HEK293 (cell line): Measurements from ENCODE around the gene SH3RF1.

Source experiments
- CTCF ChIA-PET: fragments of 350-600 bp; formaldehyde crosslinking; extraction: SDS; loops from one replicate; lab custom pipeline; 2021; ENCODE audit warnings: antibody characterized with exemption; lab: Yijun Ruan, JAX
- POLR2A ChIA-PET: fragments of 300-600 bp; formaldehyde crosslinking; extraction: SDS; loops from one replicate; lab custom pipeline; 2020; ENCODE audit warnings: antibody characterized with exemption, inconsistent platforms; lab: Yijun Ruan, JAX
- H3K27ac ChIP-seq: fragments of 200-500 bp; sonication (Bioruptor generic); 2 replicates; pipeline ENCODE4 v1.5.1; 2014; ENCODE audit warnings: low read depth, low read length, control low read depth, inconsistent platforms; ENCODE audit errors: extremely low read depth
- H3K36me3 ChIP-seq, 2 experiments: fragments of 200-500 bp in 1 of 2; sonication (Bioruptor generic) in 1 of 2; 1 replicate in 1 of 2; 2 replicates in 1 of 2; pipeline ENCODE4 v1.5.1; 2014 to 2017; ENCODE audit warnings: inconsistent platforms in 2 of 2, low read length in 2 of 2; ENCODE audit not compliant: control insufficient read depth in 2 of 2, insufficient read depth in 1 of 2
- H3K4me1 ChIP-seq: fragments of 200-500 bp; sonication (Bioruptor generic); 2 replicates; pipeline ENCODE4 v1.5.1; 2014; ENCODE audit warnings: mild to moderate bottlenecking, low read length, inconsistent platforms; ENCODE audit not compliant: control insufficient read depth, insufficient read depth
- H3K4me3 ChIP-seq: 2 replicates; pipeline ENCODE4 v1.5.1; 2011; ENCODE audit warnings: low read depth, mild to moderate bottlenecking, control low read depth, low read length, moderate library complexity
- H3K9me3 ChIP-seq: fragments of 200-500 bp; sonication (Bioruptor generic); 2 replicates; pipeline ENCODE4 v1.5.1; 2014; ENCODE audit warnings: low read depth, low read length, inconsistent platforms; ENCODE audit not compliant: control insufficient read depth, insufficient read depth
- KLF16 ChIP-seq: fragments of 450-650 bp; formaldehyde crosslinking; IDR thresholded peaks from 2 replicates; pipeline ENCODE4 v1.5.1; 2017; ENCODE audit warnings: missing biosample characterization, missing genetic modification characterization
- PRDM1 ChIP-seq: fragments of 450-650 bp; formaldehyde crosslinking; IDR thresholded peaks from 2 replicates; pipeline ENCODE4; 2016; ENCODE audit warnings: missing biosample characterization, missing genetic modification characterization
- ZBTB7A ChIP-seq: fragments of 450-650 bp; formaldehyde crosslinking; IDR thresholded peaks from 2 replicates; pipeline ENCODE4 v1.5.1; 2016; ENCODE audit warnings: low read depth, missing biosample characterization, missing genetic modification characterization
- ZIC2 ChIP-seq: fragments of 450-650 bp; formaldehyde crosslinking; IDR thresholded peaks from 2 replicates; pipeline ENCODE4 v1.5.1; 2016; ENCODE audit warnings: missing biosample characterization, missing genetic modification characterization
- ZNF10 ChIP-seq: fragments of 450-650 bp; formaldehyde crosslinking; IDR thresholded peaks from 2 replicates; pipeline ENCODE4 v1.5.1; 2017; ENCODE audit warnings: missing biosample characterization, missing genetic modification characterization
- ZNF114 ChIP-seq: fragments of 450-650 bp; formaldehyde crosslinking; IDR thresholded peaks from 2 replicates; pipeline ENCODE4 v1.5.0; 2017; ENCODE audit warnings: missing biosample characterization, missing genetic modification characterization
- ZNF140 ChIP-seq: fragments of 450-650 bp; formaldehyde crosslinking; IDR thresholded peaks from 2 replicates; pipeline ENCODE4 v1.5.1; 2016; ENCODE audit warnings: missing biosample characterization, missing genetic modification characterization
- ZNF155 ChIP-seq: fragments of 450-650 bp; formaldehyde crosslinking; IDR thresholded peaks from 2 replicates; pipeline ENCODE4 v1.5.1; 2016; ENCODE audit warnings: missing biosample characterization, missing genetic modification characterization
- ZNF2 ChIP-seq: fragments of 450-650 bp; formaldehyde crosslinking; IDR thresholded peaks from 2 replicates; pipeline ENCODE4 v1.5.1; 2016; ENCODE audit warnings: missing biosample characterization, missing genetic modification characterization
- ZNF214 ChIP-seq: fragments of 450-650 bp; formaldehyde crosslinking; IDR thresholded peaks from 2 replicates; pipeline ENCODE4 v1.5.1; 2017; ENCODE audit warnings: missing biosample characterization, mild to moderate bottlenecking, missing genetic modification characterization, borderline replicate concordance
- ZNF221 ChIP-seq: fragments of 450-650 bp; formaldehyde crosslinking; IDR thresholded peaks from 2 replicates; pipeline ENCODE4 v1.5.1; 2017; ENCODE audit warnings: missing biosample characterization, missing genetic modification characterization, borderline replicate concordance
- ZNF302 ChIP-seq: fragments of 450-650 bp; formaldehyde crosslinking; IDR thresholded peaks from 2 replicates; pipeline ENCODE4 v1.5.1; 2016; ENCODE audit warnings: missing biosample characterization, missing genetic modification characterization, low read depth
- ZNF311 ChIP-seq: fragments of 450-650 bp; formaldehyde crosslinking; IDR thresholded peaks from 2 replicates; pipeline ENCODE4 v1.5.1; 2017; ENCODE audit warnings: missing biosample characterization, missing genetic modification characterization, borderline replicate concordance
- ZNF324 ChIP-seq: fragments of 450-650 bp; formaldehyde crosslinking; IDR thresholded peaks from 2 replicates; pipeline ENCODE4 v1.5.1; 2016; ENCODE audit warnings: missing biosample characterization, missing genetic modification characterization
- ZNF585B ChIP-seq: fragments of 450-650 bp; formaldehyde crosslinking; IDR thresholded peaks from 2 replicates; pipeline ENCODE4 v1.5.1; 2016; ENCODE audit warnings: missing biosample characterization, missing genetic modification characterization
- ZNF629 ChIP-seq: fragments of 450-650 bp; formaldehyde crosslinking; IDR thresholded peaks from 2 replicates; pipeline ENCODE4 v1.5.1; 2017; ENCODE audit warnings: missing biosample characterization, missing genetic modification characterization
- ZNF654 ChIP-seq: fragments of 450-650 bp; formaldehyde crosslinking; IDR thresholded peaks from 2 replicates; pipeline ENCODE4 v1.5.1; 2016; ENCODE audit warnings: low read depth, missing biosample characterization, missing genetic modification characterization
- ZNF768 ChIP-seq: fragments of 450-650 bp; formaldehyde crosslinking; IDR thresholded peaks from 2 replicates; pipeline ENCODE4 v1.5.1; 2018; ENCODE audit warnings: missing biosample characterization, mild to moderate bottlenecking, missing genetic modification characterization
- TF ChIP-seq, protein P1 (sequence below): fragments of 450-650 bp; formaldehyde crosslinking; IDR thresholded peaks from 2 replicates; pipeline ENCODE4 v1.5.1; 2017; ENCODE audit warnings: missing biosample characterization, missing genetic modification characterization
- TF ChIP-seq, protein P2 (sequence below): fragments of 450-650 bp; formaldehyde crosslinking; IDR thresholded peaks from 2 replicates; pipeline ENCODE4 v1.5.1; 2017; ENCODE audit warnings: missing biosample characterization, missing genetic modification characterization
- TF ChIP-seq, protein P3 (sequence below): fragments of 450-650 bp; formaldehyde crosslinking; IDR thresholded peaks from 2 replicates; pipeline ENCODE4 v1.5.1; 2016; ENCODE audit warnings: missing biosample characterization, missing genetic modification characterization

SH3RF1 gene

DNA sequence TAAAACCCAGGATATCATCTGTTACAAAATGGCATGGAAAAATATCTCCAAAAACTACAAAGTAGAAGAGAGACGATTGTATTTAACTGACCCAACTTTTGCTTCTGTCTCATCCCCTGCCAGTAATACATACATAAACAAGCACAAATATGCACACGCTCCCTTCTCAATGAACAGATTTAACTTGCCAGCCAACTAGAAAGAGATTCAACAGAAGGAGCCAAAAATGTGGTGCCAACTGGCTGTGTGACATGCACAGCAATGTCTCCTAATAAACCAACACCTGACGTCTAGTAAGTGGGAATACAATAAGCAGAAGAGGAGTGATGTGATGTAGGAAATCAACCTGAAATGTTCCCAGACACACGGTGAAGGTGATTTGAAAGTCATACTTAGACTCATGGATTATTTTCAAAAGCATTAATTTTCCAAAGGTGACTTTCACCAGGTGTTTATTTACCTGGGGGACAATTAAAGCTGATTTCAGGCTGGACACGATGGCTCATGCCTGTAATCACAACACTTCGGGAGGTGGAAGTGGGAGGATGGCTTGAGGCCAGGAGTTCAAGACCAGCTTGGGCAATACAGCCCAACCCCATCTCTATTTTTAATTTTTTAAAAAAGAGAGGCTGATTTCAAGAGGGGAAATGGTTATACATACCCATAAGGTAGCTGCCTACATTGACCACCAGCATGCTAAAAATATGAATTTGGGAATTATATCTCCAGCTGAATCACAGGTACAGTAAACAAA, 33.7 kb downstream of the SH3RF1 start:
- H3K36me3 ChIP-seq = no peaks in the 10 kb centered on the region
- H3K4me3 ChIP-seq = no peak overlapping the region
- no peaks in the 10 kb centered on the region for H3K9me3 ChIP-seq
- H3K4me1 ChIP-seq = no peaks in the 10 kb centered on the region; the same call in 1 of the 2 replicates
- TF ChIP-seq PRDM1 (tag by site-specific recombination) = no peak
- TF ChIP-seq ZIC2 (tag by site-specific recombination) = no peak
- no peak for TF ChIP-seq ZNF585B
- no peak for TF ChIP-seq ZNF140 (tag by site-specific recombination)
- no peak for TF ChIP-seq ZNF324 (tag by site-specific recombination)
- no peak for TF ChIP-seq KLF16
- TF ChIP-seq, protein P1, sequence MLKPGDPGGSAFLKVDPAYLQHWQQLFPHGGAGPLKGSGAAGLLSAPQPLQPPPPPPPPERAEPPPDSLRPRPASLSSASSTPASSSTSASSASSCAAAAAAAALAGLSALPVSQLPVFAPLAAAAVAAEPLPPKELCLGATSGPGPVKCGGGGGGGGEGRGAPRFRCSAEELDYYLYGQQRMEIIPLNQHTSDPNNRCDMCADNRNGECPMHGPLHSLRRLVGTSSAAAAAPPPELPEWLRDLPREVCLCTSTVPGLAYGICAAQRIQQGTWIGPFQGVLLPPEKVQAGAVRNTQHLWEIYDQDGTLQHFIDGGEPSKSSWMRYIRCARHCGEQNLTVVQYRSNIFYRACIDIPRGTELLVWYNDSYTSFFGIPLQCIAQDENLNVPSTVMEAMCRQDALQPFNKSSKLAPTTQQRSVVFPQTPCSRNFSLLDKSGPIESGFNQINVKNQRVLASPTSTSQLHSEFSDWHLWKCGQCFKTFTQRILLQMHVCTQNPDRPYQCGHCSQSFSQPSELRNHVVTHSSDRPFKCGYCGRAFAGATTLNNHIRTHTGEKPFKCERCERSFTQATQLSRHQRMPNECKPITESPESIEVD (tag by site-specific recombination) = no peak
- no peak for TF ChIP-seq ZNF302
- TF ChIP-seq ZNF221 (tag by site-specific recombination) = no peak
- no peak for TF ChIP-seq ZNF629 (tag by site-specific recombination)
- TF ChIP-seq ZNF214 = no peak
- no peak for TF ChIP-seq ZNF10 (tag by site-specific recombination)
- TF ChIP-seq, protein P2, sequence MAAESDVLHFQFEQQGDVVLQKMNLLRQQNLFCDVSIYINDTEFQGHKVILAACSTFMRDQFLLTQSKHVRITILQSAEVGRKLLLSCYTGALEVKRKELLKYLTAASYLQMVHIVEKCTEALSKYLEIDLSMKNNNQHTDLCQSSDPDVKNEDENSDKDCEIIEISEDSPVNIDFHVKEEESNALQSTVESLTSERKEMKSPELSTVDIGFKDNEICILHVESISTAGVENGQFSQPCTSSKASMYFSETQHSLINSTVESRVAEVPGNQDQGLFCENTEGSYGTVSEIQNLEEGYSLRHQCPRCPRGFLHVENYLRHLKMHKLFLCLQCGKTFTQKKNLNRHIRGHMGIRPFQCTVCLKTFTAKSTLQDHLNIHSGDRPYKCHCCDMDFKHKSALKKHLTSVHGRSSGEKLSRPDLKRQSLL = no peak
- POLR2A ChIA-PET = no interaction called here
- no peak overlapping the region for H3K27ac ChIP-seq
- CTCF ChIA-PET = interaction anchor here (0.6 to 0.7 kb wide), 2 partner anchors 33 to 63 kb away, joined by 3 read pairs; no protein-coding TSS in a partner anchor

DNA sequence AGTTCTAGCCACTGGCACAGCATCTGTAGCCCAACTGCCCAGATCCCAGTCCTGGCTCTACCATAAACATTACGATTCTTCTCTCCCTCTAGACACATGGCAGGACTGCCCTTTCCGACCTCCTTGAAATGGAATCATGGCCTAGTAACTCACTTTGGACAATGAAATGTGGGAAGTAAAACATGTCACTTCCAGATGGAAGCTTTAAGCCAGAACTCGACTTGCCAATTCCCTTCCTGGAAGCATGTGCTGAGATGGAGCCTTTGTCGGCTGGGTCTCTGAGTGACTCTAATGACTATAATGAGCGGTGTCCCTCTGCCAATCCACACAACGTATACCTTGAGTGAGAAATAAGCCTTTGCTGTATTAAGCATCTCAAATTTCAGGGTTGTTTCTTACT, 34.7 kb downstream of the SH3RF1 start:
- TF ChIP-seq ZNF311 (no peak), ZNF2 (tag by site-specific recombination) (no peak), ZNF585B (no peak), ZNF768 (no peak), ZNF114 (tag by site-specific recombination) (no peak), ZNF10 (tag by site-specific recombination) (no peak), ZBTB7A (no peak), ZNF654 (tag by site-specific recombination) (no peak)
- TF ChIP-seq, all 188 proteins: peak for 0
- ChIA-PET POLR2A (no interaction called here), CTCF (no interaction called here)
- no peaks in the 10 kb centered on the region for H3K9me3 ChIP-seq
- H3K27ac ChIP-seq = no peak overlapping the region
- H3K4me1 ChIP-seq = no peaks in the 10 kb centered on the region; the same call in 1 of the 2 replicates
- H3K36me3 ChIP-seq = no peaks in the 10 kb centered on the region
- H3K4me3 ChIP-seq = no peak overlapping the region

DNA sequence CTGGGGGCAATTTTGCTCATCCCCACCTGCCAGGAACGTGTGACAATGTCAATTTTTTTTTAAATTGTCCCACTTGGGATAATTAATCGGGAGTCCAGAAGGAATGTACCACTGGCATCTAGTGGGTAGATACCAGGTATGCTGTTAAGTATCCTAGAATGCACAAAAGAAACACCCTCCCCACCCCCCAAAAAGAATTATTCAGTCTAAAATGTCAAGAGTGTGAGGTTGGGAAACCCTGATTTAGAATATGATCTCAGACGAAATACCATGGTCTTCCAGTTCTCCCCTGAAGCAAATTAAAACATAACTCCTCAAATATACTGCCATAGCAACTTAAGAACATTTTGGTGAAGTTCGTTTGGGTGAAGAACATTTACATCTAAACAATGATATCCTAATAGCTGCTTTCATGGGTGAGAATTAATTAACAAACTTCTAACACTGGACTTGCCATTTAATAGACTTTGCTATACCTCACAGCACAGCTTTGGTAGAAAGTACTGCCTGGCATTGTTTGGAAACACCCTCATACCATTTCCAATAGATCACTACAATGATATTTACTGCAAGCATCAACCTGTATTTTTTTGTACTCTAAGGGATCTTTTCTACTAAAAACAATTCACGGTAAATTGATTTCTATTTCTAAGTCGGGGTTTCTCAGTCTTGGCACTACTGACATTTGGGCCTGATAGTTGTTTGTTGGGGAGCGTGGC, 36.5 kb downstream of the SH3RF1 start:
- Histone ChIP-seq H3K27ac (no peak overlapping the region), H3K4me1 (peaks cover 2% of the 10 kb centered on the region), H3K9me3 (no peaks in the 10 kb centered on the region), H3K36me3 (no peaks in the 10 kb centered on the region), H3K4me3 (no peak overlapping the region)
- ChIA-PET CTCF (interaction anchor here (0.9 kb wide), 1 partner anchor 19 kb away, joined by 3 read pairs; no protein-coding TSS in a partner anchor), POLR2A (no interaction called here)
- no peak for TF ChIP-seq ZNF155 (tag by site-specific recombination)
- TF ChIP-seq, protein P3, sequence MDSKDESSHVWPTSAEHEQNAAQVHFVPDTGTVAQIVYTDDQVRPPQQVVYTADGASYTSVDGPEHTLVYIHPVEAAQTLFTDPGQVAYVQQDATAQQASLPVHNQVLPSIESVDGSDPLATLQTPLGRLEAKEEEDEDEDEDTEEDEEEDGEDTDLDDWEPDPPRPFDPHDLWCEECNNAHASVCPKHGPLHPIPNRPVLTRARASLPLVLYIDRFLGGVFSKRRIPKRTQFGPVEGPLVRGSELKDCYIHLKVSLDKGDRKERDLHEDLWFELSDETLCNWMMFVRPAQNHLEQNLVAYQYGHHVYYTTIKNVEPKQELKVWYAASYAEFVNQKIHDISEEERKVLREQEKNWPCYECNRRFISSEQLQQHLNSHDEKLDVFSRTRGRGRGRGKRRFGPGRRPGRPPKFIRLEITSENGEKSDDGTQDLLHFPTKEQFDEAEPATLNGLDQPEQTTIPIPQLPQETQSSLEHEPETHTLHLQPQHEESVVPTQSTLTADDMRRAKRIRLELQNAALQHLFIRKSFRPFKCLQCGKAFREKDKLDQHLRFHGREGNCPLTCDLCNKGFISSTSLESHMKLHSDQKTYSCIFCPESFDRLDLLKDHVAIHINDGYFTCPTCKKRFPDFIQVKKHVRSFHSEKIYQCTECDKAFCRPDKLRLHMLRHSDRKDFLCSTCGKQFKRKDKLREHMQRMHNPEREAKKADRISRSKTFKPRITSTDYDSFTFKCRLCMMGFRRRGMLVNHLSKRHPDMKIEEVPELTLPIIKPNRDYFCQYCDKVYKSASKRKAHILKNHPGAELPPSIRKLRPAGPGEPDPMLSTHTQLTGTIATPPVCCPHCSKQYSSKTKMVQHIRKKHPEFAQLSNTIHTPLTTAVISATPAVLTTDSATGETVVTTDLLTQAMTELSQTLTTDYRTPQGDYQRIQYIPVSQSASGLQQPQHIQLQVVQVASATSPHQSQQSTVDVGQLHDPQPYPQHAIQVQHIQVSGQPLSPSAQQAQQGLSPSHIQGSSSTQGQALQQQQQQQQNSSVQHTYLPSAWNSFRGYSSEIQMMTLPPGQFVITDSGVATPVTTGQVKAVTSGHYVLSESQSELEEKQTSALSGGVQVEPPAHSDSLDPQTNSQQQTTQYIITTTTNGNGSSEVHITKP = peak; percentile 64
